ENCODE results near the gene NEUROD2. TPM values are rescaled to one million over a fixed set of nuclear protein-coding genes. Genes with fewer than 3 reads are reported as not detected.

NEUROD2 gene
- total and polyA plus RNA-seq, 10 of the 15 experiments (the other 5 are each of a cell fraction or from before 2014, with no cell fraction given), result not detected

- TF ChIP-seq CEBPZ (IDR thresholded peaks at IDR 0.05; ENCODE audit: low read depth, low read length), result no peak
Observed at GRCh38 chr17:39568702-39569101, 39.0 kb downstream of the NEUROD2 start (continued).

GRCh38 chr17:39566094-39566850, 41.4 kb downstream of the NEUROD2 start:
- FAIRE-seq (no peak), ATAC-seq (no peak), DNase-seq (ENCODE audit: low read depth, low spot score) (no peak)
- Histone ChIP-seq H3K4me1 (ENCODE audit: control insufficient read depth, insufficient read depth, low read length) (no peaks in the 10 kb centered on the region), H3K9ac (ENCODE audit: control insufficient read depth, insufficient read depth, low read length) (no peak overlapping the region), H2AFZ (ENCODE audit: control insufficient read depth, low read depth, low read length) (no peak overlapping the region), H4K20me1 (ENCODE audit: control insufficient read depth, insufficient read depth) (no peaks in the 10 kb centered on the region), H3K9me3 (replicated peaks; ENCODE audit: control insufficient read depth, insufficient read depth, low read length) (no peaks in the 10 kb centered on the region; the same call in 2 of the 3 replicates), H3K4me2 (ENCODE audit: control insufficient read depth, insufficient read depth) (no peak overlapping the region), H3K36me3 (ENCODE audit: control insufficient read depth in 2 of 2, insufficient read depth in 2 of 2, low read length in 1 of 2) (peaks cover 0 to 3% of the 10 kb centered on the region in 2 experiments; a peak in 1 of 4 replicates), H3K27ac (ENCODE audit: control insufficient read depth, insufficient read depth) (no peak overlapping the region), H3K4me3 (no peak overlapping the region), H3K27me3 (replicated peaks in 1 of 2; ENCODE audit: control insufficient read depth in 2 of 2, insufficient read depth in 2 of 2, low read length in 1 of 2) (no peaks in the 10 kb centered on the region), H3K79me2 (ENCODE audit: control insufficient read depth, insufficient read depth, low read length) (no peaks in the 10 kb centered on the region)
- CTCF ChIA-PET, result interaction anchor here (2.3 kb wide), 1 partner anchor 18 kb away, joined by 7 read pairs; no protein-coding TSS in a partner anchor
- SMC1A ChIA-PET (ENCODE audit: uncharacterized antibody, unreplicated experiment), result interaction anchor here (1.1 kb wide), 1 partner anchor 19 kb away, joined by 3 read pairs; no protein-coding TSS in a partner anchor
- RAD21 ChIA-PET (ENCODE audit: unreplicated experiment), result interaction anchor here (0.6 kb wide), 1 partner anchor 396 kb away, joined by 3 read pairs; no protein-coding TSS in a partner anchor
- TF ChIP-seq CREB1 (IDR thresholded peaks at IDR 0.05; ENCODE audit: low read depth) (no peak), MAX (IDR thresholded peaks at IDR 0.05; ENCODE audit: low read depth, low read length) (no peak), IKZF2 (IDR thresholded peaks at IDR 0.05) (no peak), HDGF (IDR thresholded peaks at IDR 0.05) (no peak), NKRF (conservative IDR thresholded peaks at IDR 0.05) (no peak), EZH2 (IDR thresholded peaks at IDR 0.05; ENCODE audit: borderline replicate concordance, control insufficient read depth, low read depth, low read length) (no peak), KDM1A (IDR thresholded peaks at IDR 0.05; ENCODE audit: borderline replicate concordance) (no peak), IRF3 (IDR thresholded peaks at IDR 0.05) (no peak)
- intact Hi-C loops (cut with micrococcal nuclease; ENCODE audit: unreplicated experiment) (no loop called here), in situ Hi-C loops (cut with MboI) (no loop called here)
- POLR2A ChIA-PET, result no interaction called here
- WGBS (ENCODE audit: insufficient coverage, insufficient replicate concordance, low lambda C conversion rate, missing lambda C conversion rate), result 90% methylated on average over 11 of the region's 11 CpGs
- no TSS peak for BruUV-seq (replicated peaks)

Measured in GM12878 (cell line).